ENCODE measurements around the gene PTBP3.

PTBP3 gene

DNA sequence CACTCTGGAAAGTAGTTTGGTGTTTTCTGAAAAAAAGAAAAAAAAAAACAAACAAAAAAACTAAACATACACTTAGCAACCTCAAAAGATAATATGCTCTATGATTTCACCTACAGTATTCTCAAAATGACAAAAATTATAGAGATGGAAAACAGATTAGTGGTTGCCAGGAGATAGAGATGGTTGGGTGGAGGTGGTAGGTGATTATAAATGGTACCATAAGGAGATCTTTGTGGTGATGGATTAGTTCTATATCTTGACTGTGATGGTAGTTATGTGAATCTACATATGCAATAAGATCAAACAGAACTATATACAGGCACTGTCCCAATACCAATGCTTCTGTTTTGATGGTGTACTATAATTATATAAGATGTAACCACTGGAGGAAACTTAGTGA is 32.0 kb downstream of the PTBP3 start:
- Histone ChIP-seq H3K9me2 (replicated peaks; ENCODE audit: low read depth, low read length) (no peaks in the 10 kb centered on the region), H3F3A (ENCODE audit: low read depth) (peaks cover 8% of the 10 kb centered on the region; the same call in 1 of the 2 replicates), H3K36me3 (ENCODE audit: insufficient read depth, low read length) (peaks cover 2% of the 10 kb centered on the region; the same call in 1 of the 2 replicates), H3K4me2 (ENCODE audit: low read depth, low read length, poor library complexity, severe bottlenecking) (no peak overlapping the region), H3K4me1 (ENCODE audit: insufficient read depth, low read length, poor library complexity, severe bottlenecking) (peaks cover 19% of the 10 kb centered on the region), H3K79me2 (ENCODE audit: insufficient read depth, low read length) (peaks cover 95% of the 10 kb centered on the region), H3K9me3 (ENCODE audit: insufficient read depth, low read depth, low read length) (no peaks in the 10 kb centered on the region), H4K20me1 (ENCODE audit: insufficient read depth, low read length, poor library complexity, severe bottlenecking) (peaks cover 42% of the 10 kb centered on the region), H3K9ac (ENCODE audit: low read depth, low read length, poor library complexity, severe bottlenecking) (no peak overlapping the region), H2AFZ (ENCODE audit: low read length) (no peak overlapping the region), H3K4me3 (ENCODE audit: low read length, poor library complexity, severe bottlenecking) (no peak overlapping the region), H3K27me3 (ENCODE audit: insufficient read depth, low read length, poor library complexity, severe bottlenecking) (no peaks in the 10 kb centered on the region)
- no peak for TF ChIP-seq EZH2phosphoT487 (IDR thresholded peaks at IDR 0.05; ENCODE audit: borderline replicate concordance)
- TF ChIP-seq, protein P1, sequence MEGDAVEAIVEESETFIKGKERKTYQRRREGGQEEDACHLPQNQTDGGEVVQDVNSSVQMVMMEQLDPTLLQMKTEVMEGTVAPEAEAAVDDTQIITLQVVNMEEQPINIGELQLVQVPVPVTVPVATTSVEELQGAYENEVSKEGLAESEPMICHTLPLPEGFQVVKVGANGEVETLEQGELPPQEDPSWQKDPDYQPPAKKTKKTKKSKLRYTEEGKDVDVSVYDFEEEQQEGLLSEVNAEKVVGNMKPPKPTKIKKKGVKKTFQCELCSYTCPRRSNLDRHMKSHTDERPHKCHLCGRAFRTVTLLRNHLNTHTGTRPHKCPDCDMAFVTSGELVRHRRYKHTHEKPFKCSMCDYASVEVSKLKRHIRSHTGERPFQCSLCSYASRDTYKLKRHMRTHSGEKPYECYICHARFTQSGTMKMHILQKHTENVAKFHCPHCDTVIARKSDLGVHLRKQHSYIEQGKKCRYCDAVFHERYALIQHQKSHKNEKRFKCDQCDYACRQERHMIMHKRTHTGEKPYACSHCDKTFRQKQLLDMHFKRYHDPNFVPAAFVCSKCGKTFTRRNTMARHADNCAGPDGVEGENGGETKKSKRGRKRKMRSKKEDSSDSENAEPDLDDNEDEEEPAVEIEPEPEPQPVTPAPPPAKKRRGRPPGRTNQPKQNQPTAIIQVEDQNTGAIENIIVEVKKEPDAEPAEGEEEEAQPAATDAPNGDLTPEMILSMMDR (conservative IDR thresholded peaks at IDR 0.05; ENCODE audit: low read length) = no peak

DNA sequence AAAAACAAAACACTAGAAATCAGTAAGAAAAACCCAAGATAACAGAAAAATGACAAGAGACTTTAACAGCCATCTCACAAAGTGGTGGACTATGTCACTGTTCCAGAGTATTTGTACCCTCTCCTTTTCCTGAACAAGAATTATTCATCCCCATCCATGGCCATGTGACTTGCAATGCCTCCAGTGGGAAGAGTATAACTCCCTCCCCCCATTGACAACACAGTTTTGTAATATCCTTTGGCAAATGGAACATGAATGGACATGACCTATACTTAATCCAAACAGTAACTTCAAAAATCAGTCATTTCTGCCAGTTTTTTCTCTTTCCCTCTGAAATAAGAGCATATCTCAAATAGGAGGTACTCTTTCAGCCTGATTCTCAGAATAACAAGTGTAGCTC is 33.9 kb downstream of the PTBP3 start:
- peaks cover 93% of the 10 kb centered on the region for H3K79me2 ChIP-seq (ENCODE audit: insufficient read depth, low read length)
- peaks cover 13% of the 10 kb centered on the region; the same call in 1 of the 2 replicates for H3K36me3 ChIP-seq (ENCODE audit: insufficient read depth, low read length)
- peaks cover 19% of the 10 kb centered on the region for H3K4me1 ChIP-seq (ENCODE audit: insufficient read depth, low read length, poor library complexity, severe bottlenecking)
- peaks cover 50% of the 10 kb centered on the region for H4K20me1 ChIP-seq (ENCODE audit: insufficient read depth, low read length, poor library complexity, severe bottlenecking)
- no peak for TF ChIP-seq EZH2phosphoT487 (IDR thresholded peaks at IDR 0.05; ENCODE audit: borderline replicate concordance)
- TF ChIP-seq, protein P1 (conservative IDR thresholded peaks at IDR 0.05; ENCODE audit: low read length) = no peak
- no peaks in the 10 kb centered on the region for H3K27me3 ChIP-seq (ENCODE audit: insufficient read depth, low read length, poor library complexity, severe bottlenecking)
- no peaks in the 10 kb centered on the region for H3K9me3 ChIP-seq (ENCODE audit: insufficient read depth, low read depth, low read length)
- no peaks in the 10 kb centered on the region for H3K9me2 ChIP-seq (replicated peaks; ENCODE audit: low read depth, low read length)
- no peak overlapping the region for H3K9ac ChIP-seq (ENCODE audit: low read depth, low read length, poor library complexity, severe bottlenecking)
- H3K4me2 ChIP-seq (ENCODE audit: low read depth, low read length, poor library complexity, severe bottlenecking) = no peak overlapping the region
- no peak overlapping the region for H2AFZ ChIP-seq (ENCODE audit: low read length)
- peaks cover 8% of the 10 kb centered on the region; the same call in 1 of the 2 replicates for H3F3A ChIP-seq (ENCODE audit: low read depth)
- H3K4me3 ChIP-seq (ENCODE audit: low read length, poor library complexity, severe bottlenecking) = no peak overlapping the region

DNA sequence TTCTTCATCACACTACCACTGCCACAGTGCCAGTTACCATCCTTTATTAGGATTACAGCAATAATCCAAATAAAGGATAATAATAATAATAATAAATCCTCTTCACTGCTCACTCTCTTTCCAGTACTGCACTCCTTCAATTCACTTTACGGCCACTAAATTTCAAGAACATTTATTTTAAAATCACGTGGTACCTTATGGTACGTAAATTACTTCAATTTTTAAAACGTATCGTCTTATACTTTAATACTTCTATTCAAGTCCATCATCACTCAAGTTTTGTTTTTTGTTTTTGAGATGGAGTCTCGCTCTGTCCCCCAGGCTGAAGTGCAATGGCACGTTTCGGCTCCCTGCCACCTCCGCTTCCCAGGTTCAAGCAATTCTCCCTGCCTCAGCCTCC is 36.5 kb downstream of the PTBP3 start:
- Histone ChIP-seq H3K4me3 (ENCODE audit: low read length, poor library complexity, severe bottlenecking) (no peak overlapping the region), H3K9ac (ENCODE audit: low read depth, low read length, poor library complexity, severe bottlenecking) (no peak overlapping the region), H3K9me2 (replicated peaks; ENCODE audit: low read depth, low read length) (no peaks in the 10 kb centered on the region), H3F3A (ENCODE audit: low read depth) (peaks cover 8% of the 10 kb centered on the region; the same call in 1 of the 2 replicates), H3K36me3 (ENCODE audit: insufficient read depth, low read length) (peaks cover 34% of the 10 kb centered on the region; the same call in 1 of the 2 replicates), H3K79me2 (ENCODE audit: insufficient read depth, low read length) (peaks cover 89% of the 10 kb centered on the region), H3K4me1 (ENCODE audit: insufficient read depth, low read length, poor library complexity, severe bottlenecking) (peaks cover 17% of the 10 kb centered on the region), H3K27me3 (ENCODE audit: insufficient read depth, low read length, poor library complexity, severe bottlenecking) (no peaks in the 10 kb centered on the region), H2AFZ (ENCODE audit: low read length) (no peak overlapping the region), H3K9me3 (ENCODE audit: insufficient read depth, low read depth, low read length) (no peaks in the 10 kb centered on the region), H3K4me2 (ENCODE audit: low read depth, low read length, poor library complexity, severe bottlenecking) (no peak overlapping the region), H4K20me1 (ENCODE audit: insufficient read depth, low read length, poor library complexity, severe bottlenecking) (peaks cover 47% of the 10 kb centered on the region)
- no peak for TF ChIP-seq EZH2phosphoT487 (IDR thresholded peaks at IDR 0.05; ENCODE audit: borderline replicate concordance)
- TF ChIP-seq, protein P1 (conservative IDR thresholded peaks at IDR 0.05; ENCODE audit: low read length) = no peak

Measured in Loucy (cell line).